Left ventricle myocardium inferior (tissue), 1 donor: ENCODE data around the gene MISFA. TPM values are rescaled to one million over a fixed set of nuclear protein-coding genes. Genes with fewer than 3 reads are reported as not detected.

Experiments used
- DNase-seq: peaks from one replicate; pipeline ENCODE4 v3.0.0-alpha.2; 2020
- H3K27ac ChIP-seq: fragments of 200-600 bp; replicated peaks from 2 replicates; pipeline ENCODE4 v1.8.0; 2021
- H3K27me3 ChIP-seq: fragments of 200-600 bp; 2 replicates; pipeline ENCODE4 v1.8.0; 2021; ENCODE audit warnings: low read depth
- H3K36me3 ChIP-seq: fragments of 200-600 bp; 2 replicates; pipeline ENCODE4 v1.8.0; 2021
- H3K4me1 ChIP-seq: fragments of 200-600 bp; 2 replicates; pipeline ENCODE4 v1.8.0; 2021
- H3K4me3 ChIP-seq: fragments of 200-600 bp; 2 replicates; pipeline ENCODE4 v1.8.0; 2021; ENCODE audit warnings: mild to moderate bottlenecking, moderate library complexity
- H3K9me3 ChIP-seq: fragments of 200-600 bp; replicated peaks from 2 replicates; pipeline ENCODE4 v1.8.0; 2021
- CTCF ChIP-seq: fragments of 200-600 bp; IDR thresholded peaks from 2 replicates; pipeline ENCODE4 v1.8.0; 2021; ENCODE audit warnings: antibody characterized with exemption, mild to moderate bottlenecking, borderline replicate concordance
- intact Hi-C: fragments of 100-400 bp; cut with micrococcal nuclease; formaldehyde crosslinking; loops from one replicate; pipeline ENCODE4 v1.11.0; 2022
- total RNA-seq: library from RNA; stranded (reverse); fragmentation: NEBNext Ultra II Directional; extraction: Animal tissue kit (Norgen Biotek cat#: 25700); gene quantifications from one replicate; pipeline ENCODE4 v1.2.1, GENCODE V29; 2021
- donor health status: DM: no; HTN: yes; CAD: no; lungs with severe emphysema.

Gene MISFA
- total RNA-seq, 1 donor from 2014 or later: 10.7 TPM

- intact Hi-C loops: no loop called here
- peaks cover 81% of the 10 kb centered on the region for H3K36me3 ChIP-seq
- no peaks in the 10 kb centered on the region for H3K27me3 ChIP-seq
- no peak for TF ChIP-seq CTCF
- H3K9me3 ChIP-seq: no peaks in the 10 kb centered on the region
- no peaks in the 10 kb centered on the region for H3K4me1 ChIP-seq
- H3K4me3 ChIP-seq: no peak overlapping the region
- no peak for DNase-seq
- H3K27ac ChIP-seq: no peak overlapping the region
Measured at GRCh38 chr11:18575361-18575760, 24.2 kb upstream of the MISFA start.

- no peak overlapping the region for H3K4me3 ChIP-seq
- intact Hi-C loops: no loop called here
- no peaks in the 10 kb centered on the region for H3K27me3 ChIP-seq
- H3K27ac ChIP-seq: no peak overlapping the region
- TF ChIP-seq CTCF: no peak
- DNase-seq: no peak
- H3K4me1 ChIP-seq: no peaks in the 10 kb centered on the region
- peaks cover 49% of the 10 kb centered on the region for H3K36me3 ChIP-seq
- no peaks in the 10 kb centered on the region for H3K9me3 ChIP-seq
Measured at GRCh38 chr11:18578975-18579598, 20.5 kb upstream of the MISFA start.

GRCh38 chr11:18580113-18580766, 19.3 kb upstream of the MISFA start:
- no peak for TF ChIP-seq CTCF
- no peaks in the 10 kb centered on the region for H3K27me3 ChIP-seq
- no peaks in the 10 kb centered on the region for H3K4me1 ChIP-seq
- H3K4me3 ChIP-seq: no peak overlapping the region
- H3K9me3 ChIP-seq: no peaks in the 10 kb centered on the region
- H3K36me3 ChIP-seq: peaks cover 37% of the 10 kb centered on the region
- intact Hi-C loops: no loop called here
- no peak for DNase-seq
- no peak overlapping the region for H3K27ac ChIP-seq

- no peaks in the 10 kb centered on the region for H3K27me3 ChIP-seq
- no peak overlapping the region for H3K4me3 ChIP-seq
- DNase-seq: no peak
- H3K36me3 ChIP-seq: peaks cover 23% of the 10 kb centered on the region
- H3K27ac ChIP-seq: no peak overlapping the region
- no peaks in the 10 kb centered on the region for H3K9me3 ChIP-seq
- peaks cover 5% of the 10 kb centered on the region for H3K4me1 ChIP-seq
- no peak for TF ChIP-seq CTCF
- intact Hi-C loops: no loop called here
Measured at GRCh38 chr11:18581825-18582224, 17.8 kb upstream of the MISFA start.

GRCh38 chr11:18588297-18589252, 11.0 kb upstream of the MISFA start, which contains the start of gene UEVLD:
TSS of gene UEVLD (minus strand) at chr11:18588734. CDS start at chr11:18588654, 80 bp downstream.
- Histone ChIP-seq H3K4me1 (peaks cover 62% of the 10 kb centered on the region), H3K9me3 (no peaks in the 10 kb centered on the region), H3K36me3 (no peaks in the 10 kb centered on the region), H3K27me3 (no peaks in the 10 kb centered on the region), H3K27ac (peak within 1 kb of the TSS; percentile 87), H3K4me3 (peak within 1 kb of the TSS; percentile 82)
- TF ChIP-seq CTCF: no peak
- intact Hi-C loops: loop anchor here (2.0 kb wide), 1 partner anchor 46 kb away; the partner anchor contains the start of gene SPTY2D1
- DNase-seq: peak; percentile 91
